DMS53 (cell line): Measurements from ENCODE around the gene ZNF780B.
A peak's percentile ranks its signal among the peaks of the same experiment; 100 is the strongest.
"Not testable (repeated sequence)": the region's sequence is repeated elsewhere in the genome, so short reads cannot be mapped to it uniquely, and the experiment has no call there.

Source experiments
- DNase-seq: peaks from one replicate; lab custom pipeline; 2025; lab: John Stamatoyannopoulos, UW

The ZNF780B gene

DNA sequence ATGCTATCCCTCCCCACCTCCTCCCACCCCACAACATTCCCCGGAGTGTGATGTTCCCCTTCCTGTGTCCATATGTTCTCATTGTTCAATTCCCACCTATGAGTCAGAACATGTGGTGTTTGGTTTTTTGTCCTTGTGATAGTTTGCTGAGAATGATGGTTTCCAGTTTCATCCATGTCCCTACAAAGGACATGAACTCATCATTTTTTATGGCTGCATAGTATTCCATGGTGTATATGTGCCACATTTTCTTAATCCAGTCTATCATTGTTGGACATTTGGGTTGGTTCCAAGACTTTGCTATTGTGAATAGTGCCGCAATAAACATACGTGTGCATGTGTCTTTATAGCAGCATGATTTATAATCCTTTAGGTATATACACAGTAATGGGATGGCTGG is 18.0 kb downstream of the ZNF780B start:
- DNase-seq = not testable (repeated sequence)

DNA sequence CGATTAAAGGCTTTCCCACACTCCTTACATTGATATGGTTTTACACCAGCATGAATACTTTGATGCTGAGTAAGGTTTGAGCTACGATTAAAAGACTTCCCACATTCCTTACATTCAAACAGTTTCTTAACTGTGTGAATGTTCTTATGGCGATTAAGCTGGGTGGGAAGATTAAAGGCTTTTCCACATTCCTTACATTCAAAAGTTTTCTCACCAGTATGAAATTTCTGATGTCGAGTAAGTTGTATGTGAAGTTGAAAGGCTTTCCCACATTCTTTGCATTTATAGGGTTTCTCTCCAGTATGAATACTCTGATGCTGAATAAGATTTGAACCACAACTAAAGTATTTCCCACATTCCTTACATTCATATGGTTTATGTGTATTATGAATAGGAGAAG is 20.0 kb downstream of the ZNF780B start:
- DNase-seq = no peak

DNA sequence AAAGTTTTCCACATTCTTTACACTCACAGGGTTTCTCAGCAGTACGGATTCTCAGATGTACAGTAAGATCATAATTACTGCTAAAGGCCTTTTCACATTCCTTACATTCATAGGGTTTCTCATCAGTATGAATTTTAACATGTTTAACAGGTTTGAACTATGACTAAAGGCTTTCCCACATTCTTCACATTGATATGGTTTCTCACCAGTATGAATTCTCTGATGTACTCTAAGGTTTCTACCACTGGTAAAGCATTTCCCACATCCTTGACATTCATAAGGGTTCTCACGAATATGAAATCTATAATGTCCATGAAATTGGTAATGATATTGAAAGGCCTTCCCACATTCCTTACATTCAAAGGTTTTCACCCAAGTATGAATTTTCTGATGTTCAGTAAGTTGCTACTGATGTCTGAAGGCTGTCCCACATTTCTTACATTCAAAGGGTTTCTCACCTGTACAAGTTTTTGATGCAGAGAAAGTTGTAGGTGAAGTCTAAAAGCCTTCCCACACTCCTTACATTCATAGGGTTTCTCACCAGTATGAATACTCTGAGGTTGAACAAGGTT is 22.0 kb downstream of the ZNF780B start:
- DNase-seq = no peak

DNA sequence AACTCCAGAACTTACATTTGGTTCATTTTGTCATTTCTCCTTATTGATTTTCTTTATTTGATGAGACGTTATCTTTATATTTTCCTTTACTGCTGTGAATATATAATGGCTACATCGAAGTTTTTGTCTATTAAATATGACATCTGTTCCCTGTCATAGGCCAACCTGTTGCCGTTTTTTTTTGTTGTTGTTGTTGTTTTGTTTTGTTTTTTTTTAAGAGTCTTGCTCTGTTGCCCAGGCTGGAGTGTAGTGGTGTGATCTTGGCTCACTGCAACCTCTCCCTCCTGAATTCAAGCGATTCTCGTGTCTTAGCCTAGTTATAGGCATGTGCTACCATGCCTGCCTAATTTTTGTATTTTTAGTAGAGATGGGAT is 29.4 kb downstream of the ZNF780B start:
- no peak for DNase-seq

DNA sequence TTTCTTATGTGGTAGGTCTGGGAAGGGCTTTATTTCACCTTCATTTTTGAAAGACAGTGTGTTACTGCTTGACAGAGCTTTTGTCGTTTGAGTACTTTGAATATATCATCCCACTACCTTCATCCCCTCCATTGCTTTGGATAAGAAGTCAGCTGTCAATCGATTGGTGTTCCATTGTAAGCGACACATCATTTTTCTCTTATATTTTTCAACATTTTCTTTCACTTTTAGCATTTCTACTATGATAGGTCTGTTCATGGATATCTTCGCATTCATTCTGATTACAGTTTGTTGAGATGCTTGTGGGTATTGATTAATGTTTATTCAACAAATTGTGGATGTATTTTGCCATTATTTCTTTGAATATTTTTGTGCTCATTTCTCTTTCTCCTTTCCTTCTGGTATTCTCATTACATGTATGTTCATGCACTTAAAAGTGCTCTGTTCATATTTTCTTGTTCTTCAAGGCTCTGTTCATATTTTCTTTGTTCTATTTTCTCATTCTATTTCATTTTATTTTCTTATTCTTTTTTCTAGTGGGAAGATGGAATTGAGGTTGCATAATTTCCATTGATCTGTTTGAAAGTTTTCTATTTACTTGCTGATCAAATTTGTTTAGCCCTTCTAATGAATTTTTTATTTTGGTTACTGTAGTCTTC is 30.0 kb downstream of the ZNF780B start:
- no peak for DNase-seq

DNA sequence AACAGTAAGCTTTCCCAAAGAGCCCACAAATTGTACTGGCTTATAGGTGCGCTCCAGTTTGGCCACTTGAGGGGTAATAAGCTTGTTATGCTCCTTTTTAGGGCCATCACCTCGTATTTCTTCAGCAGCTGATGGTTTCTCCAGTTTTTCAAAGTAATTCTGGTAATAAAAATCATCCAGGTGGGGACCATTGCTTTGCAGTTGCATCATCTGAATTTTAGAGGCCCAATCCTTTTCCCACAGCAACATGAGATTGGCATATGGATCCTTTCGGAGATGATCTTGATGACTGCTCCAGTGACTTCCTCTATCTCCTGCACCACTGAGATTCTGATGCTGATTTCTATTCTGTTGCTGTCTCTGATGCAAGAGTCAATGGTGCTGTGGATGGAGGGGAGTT is 32.1 kb downstream of the ZNF780B start:
- no peak for DNase-seq

DNA sequence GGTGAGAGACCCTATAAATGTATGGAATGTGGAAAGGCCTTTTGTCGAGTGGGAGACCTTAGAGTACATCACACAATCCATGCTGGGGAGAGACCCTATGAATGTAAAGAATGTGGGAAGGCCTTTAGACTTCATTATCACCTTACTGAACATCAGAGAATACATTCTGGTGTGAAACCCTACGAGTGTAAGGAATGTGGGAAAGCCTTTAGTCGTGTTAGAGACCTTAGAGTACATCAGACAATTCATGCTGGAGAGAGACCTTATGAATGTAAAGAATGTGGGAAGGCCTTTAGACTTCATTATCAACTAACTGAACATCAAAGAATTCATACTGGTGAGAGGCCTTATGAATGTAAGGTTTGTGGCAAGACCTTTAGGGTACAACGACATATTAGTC is 42.0 kb downstream of the ZNF780B start:
- DNase-seq = no peak

DNA sequence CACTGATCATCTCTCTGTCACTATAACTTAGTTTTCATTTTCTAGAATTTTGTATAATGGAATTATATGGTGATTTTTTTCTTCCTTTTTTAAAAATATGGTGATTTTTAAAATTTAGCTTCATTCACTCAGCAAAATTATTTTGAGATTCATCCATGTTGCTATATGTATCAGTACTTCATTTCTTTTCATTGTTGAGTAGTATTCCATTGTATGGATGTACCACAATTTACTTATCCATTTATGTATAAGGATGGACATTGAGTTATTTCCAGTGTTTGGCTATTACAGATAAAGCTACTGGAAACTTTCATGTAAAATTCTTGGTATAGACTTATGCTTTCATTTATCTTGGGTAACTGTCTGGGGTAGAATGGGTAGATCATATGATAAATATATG is 46.4 kb downstream of the ZNF780B start:
- DNase-seq = no peak

DNA sequence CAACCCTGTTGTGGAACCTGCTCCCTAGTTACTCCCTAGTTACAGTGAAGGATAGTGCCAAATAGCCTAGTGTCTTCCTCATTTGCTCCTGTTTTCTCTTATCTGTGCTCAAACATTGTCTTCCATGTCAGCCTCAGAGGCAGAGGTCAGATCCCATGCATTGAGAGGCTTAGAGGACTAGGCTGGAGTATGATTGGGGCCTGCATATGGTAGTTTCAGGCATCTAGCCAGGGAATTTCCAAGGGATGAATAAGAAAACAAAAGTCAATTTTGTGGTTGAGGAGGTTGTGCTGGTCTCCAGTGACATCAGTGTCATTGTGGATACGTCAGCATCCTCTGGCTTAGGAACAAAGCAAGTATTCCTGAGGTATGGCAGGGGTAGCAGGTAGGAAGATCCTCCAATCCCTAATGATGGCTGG is 49.7 kb downstream of the ZNF780B start:
- peak; percentile 26 for DNase-seq

DNA sequence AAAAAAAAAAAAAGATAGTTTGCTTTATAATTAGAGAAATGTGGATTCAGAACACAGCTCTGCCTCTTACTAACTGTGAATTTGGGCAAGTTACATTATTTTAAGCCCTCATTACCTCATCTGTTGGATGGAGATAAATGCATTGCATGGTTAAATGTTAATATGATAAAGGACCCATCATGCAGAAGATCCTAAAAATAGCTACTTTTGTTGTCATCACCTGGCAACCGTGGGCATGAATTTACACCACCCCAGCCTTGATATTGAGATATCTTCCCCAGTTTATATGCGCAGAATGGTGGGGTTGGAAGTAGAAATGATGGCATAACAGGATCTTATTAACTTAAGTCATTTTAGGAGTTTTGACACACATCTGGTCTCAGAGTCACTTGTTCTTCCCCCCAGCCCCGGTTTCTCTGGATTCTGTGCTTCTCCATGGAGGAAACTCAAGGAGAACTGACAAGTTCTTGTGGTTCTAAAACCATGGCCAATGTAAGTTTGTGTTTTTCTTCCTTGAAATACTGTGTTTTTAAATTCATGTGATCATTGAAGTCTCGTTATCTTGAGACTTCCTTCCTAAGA is 50.2 kb downstream of the ZNF780B start:
- no peak for DNase-seq

DNA sequence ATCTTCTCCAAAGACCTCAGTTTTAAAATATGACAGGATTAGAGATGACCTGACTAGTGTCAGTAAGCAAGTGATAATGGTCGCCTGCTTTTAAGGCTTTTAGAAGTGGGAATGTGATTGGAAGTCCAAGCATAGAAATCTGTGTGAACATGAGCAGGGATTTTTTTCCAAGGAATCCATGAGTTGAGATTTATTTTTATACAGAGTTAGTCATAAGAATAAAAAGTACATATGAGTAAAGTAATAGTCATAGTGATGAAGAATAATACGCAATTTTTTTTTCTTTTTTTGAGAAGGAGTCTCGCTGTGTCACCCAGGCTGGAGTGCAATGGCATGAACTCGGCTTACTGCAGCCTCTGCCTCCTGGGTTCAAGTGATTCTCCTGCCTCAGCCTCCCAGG is 57.5 kb downstream of the ZNF780B start:
- no peak for DNase-seq

DNA sequence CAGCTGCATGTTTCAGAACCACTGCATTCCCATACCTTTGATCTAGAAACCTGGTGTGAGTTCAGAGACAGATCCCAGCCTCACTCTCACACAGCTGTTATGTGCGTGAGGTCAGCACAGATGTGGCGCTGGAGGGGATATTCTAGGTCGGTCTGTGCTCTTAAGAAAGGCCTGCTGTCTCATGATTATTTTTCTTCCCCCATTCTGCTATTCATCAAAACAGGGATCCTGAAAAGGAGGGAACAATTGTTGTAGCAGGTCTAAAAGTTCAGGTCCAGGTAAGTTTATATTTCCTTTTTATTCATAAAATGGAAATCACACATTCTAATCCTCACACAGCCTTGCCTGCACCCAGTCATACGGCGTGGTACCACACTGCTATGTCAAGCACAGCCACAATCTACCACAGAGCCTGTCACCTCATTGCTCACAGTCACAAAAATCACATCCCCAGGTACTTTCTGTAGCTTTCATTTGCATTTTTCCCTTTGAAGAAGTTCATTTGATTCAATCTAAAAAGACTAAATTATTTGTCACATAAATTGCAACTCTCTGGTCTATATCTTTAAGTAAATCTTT is 58.3 kb downstream of the ZNF780B start:
- peak; percentile 72 for DNase-seq

DNA sequence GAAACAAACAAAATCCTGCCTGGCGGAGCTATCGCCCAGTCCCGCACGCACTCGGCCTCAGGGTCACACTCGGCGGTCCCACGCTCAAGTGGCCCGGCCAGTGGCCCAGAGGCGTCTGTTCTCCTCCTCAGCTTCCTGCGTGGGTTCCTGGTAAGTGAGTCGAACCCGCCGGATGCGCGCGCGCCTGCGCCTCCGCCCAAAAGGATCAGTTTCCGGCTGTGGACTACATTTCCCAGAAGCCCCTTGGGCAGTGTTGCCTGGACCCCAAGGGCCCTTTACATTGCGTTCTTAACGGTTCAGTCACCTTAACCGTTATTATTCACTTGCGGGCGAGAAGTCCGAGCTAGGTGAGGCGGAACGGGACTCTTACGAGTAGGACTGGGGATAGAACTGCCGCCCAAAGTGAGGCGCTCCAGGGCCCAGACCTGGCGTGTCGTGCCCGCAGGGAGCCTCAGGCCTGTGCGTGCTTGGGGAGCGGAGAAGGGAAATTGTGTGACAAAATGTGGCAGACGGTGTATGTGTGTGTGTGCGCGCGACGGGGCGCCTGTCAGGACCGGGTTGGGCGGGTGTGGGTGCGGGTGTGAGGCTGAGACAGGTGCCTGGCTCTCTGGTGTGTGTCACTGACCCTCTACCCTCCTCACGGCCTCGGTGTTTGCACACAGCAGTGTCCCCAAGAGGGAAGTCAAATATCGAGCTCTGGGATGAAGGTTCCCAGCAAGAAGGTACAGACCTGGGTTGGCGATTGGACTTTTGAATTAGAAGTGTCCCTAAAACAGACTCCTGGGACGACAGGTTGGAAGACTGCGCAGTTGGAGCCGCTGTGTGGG is 59.0 kb downstream of the ZNF780B start, which contains the start of gene ZNF546:
ZNF546 (plus strand) TSS at position 250 of the 827 bp plus-strand sequence. CDS start 1,267 bp downstream, outside the sequence.
- DNase-seq = peak; percentile 94

DNA sequence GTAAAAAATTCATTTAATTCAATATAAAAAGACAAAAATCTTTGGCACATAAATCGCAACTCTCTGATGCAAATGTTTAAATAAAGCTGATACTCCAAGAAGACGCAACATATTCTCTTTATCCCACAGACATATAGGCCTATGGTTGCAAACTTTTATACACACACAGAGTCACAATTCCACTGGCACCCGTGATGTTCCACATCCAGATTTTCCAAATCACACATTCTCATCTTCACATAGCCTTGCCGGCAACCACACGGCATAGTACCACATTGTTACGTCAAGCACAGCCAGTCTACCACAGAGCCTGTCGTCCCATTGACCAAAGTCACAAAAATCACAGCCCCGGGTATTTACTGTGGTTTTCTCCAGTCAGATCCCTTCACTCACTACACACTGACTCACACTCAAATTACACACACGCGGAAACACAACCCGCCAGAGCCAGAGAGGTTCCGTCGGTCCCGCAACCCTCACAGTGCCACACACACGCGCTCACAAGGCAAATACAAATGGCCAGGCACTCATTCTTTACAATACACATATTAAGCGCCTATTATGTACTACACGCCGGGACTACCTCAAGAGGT is 59.7 kb downstream of the ZNF780B start:
- DNase-seq = peak; percentile 83

DNA sequence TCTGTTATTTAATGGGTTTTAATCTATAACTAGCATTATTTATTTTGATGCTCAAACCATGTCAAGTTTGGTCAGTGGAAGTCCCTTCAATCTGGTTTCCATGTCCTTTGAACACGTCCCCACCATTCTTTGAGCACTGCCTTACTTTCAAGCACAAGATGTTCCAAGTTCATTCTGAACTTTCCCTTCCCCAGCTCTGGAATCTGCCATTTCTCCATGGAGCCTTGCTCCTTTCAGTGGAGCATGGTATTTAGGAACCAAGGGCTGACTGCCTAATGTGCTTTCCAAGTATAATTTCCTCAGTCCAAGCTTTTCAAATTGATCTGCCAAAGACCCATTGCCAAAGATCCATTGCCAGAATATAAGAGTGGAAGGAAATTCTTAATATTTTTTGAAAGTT is 60.2 kb downstream of the ZNF780B start:
- no peak for DNase-seq

DNA sequence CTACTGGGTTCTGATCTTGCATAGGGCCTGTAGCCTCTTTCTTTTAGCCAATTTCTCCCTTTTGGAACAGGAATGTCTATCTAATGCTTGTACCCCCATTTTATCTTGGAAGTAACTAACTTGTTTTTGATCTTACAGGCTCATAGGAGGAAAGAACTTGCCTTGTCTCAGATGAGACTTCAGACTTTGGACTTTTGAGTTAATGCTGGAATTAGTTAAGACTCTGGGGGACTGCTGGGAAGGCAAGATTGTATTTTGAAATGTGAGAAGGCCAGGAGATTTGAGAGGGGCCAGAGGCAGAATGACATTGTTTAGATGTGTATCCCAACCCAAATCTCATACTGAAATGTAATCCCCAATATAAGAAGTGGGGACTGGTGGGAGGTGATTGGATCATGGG is 61.7 kb downstream of the ZNF780B start:
- DNase-seq = no peak

DNA sequence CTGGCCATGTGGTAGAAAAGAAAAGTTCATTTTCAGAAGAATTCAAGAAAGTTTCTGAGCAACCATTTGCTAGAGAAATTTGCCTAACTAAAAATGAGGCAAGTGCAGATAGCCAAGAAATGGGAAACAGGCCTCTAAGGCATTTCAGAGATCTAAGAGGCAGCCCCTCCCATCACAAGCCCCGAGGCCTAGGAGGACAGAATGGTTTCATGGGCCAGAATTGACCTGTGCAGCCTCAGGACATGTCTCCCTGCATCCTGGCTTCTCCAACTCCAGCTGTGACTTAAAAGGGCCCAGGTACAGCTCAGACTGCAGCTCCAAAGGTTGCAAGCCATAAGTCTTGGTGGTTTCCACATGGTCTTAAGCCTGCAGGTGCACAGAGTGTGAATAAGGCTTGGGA is 62.4 kb downstream of the ZNF780B start:
- no peak for DNase-seq

DNA sequence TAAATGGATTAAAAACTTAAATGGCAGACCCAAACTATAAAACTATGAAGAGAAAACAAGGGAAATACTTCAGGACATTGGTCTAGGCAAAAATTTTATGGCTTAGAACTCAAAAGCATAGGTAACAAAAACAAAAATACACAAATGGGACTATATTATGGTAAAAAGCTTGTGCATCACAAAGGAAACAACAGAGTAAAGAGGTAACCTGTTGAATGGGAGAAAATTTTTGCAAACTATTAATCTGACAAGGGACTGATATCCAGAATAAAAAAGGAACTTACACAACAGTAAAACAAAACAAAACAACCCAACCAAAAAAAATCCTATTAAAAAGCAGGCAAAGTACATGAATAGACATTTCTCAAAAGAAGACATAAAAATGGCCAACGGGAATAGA is 68.4 kb downstream of the ZNF780B start:
- DNase-seq = no peak

DNA sequence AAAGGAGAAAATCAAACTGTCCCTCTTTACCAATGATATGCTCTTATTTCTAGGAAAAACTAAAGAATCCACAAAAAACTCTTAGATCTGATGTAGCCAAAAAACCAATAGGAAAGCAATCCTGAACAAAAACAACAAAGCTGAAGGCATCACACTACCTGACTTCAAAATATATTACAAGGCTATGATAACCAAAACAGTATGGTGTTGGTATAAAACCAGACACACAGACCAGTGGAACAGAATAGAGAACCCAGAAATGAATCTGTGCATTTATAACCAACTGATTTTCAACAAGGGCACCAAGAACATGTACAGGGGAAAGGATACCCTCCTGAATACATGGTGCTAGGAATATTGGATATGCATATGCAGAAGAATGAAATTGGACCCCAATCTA is 68.9 kb downstream of the ZNF780B start:
- no peak for DNase-seq

DNA sequence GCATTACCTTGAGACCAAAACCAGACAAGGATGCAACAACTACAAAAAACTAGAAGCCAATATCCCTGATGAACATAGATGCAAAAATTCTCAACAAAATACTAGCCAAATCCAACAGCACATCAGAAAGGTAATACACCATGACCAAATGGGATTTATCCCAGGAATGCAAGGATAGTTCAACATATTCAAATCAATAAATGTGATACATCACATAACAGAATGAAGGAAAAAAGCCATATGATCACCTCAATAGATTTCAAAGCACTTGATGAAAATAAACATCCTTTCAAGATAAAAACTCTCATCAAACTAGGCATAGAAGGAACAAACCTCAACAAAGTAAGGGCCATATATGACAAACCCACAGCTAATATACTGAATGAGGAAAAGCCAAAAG is 69.4 kb downstream of the ZNF780B start:
- DNase-seq = no peak

DNA sequence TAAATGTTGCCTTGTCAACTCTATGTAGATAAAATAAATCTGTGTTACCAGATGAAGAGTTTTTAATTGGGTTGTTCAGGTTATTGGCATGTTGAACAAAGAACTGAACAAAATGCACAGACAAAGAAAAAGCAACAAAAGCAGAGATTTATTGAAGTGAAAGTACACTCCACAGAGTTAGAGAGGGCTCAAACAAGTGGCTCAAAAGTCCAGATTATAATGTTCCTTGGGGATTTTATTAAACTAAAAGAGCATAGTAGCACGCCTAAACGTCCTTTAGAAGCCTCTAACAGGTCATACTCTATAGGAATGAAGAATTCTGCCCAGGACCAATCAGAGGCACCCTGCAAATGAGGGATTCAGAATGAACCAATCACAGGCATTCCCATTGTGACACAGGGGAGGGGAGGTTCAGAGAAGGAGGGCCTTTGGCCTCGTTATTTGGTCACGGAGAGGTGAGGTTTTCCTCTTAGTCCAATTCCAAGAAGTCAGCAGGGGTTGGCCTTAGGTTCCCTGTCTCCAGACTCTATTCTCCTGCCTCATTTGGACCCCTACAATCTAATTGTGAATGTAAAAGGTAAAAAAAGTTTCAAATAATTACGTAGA is 72.2 kb downstream of the ZNF780B start:
- DNase-seq = no peak

DNA sequence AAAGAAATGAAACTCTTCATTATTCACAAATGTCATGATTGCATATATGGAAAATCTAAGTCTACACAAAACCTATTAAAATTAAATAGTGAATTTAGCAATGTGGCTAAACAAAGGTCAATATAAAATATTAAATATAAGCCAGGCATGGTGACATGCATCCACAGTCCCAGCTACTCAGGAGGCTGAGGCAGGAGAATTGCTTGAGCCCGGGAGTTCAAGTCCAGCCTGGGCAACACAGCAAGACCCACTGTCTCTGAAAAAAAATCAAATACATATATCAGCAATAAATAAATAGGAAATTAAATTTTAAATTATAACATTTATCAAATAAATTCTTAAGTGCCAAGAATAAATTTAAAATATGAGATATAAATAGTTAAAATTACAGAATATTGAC is 73.1 kb downstream of the ZNF780B start:
- no peak for DNase-seq
